Vagina (tissue), 2 donors: Measurements from ENCODE around the gene VWF.

Source experiments
- CTCF ChIP-seq, 3 experiments: fragments of 450-650 bp in 2 of 3; fragments of 200-600 bp in 1 of 3; sonication (generic) in 1 of 3; IDR thresholded peaks; one replicate each; pipeline ENCODE4 v1.5.1; 2017 to 2019; ENCODE audit warnings: antibody characterized with exemption in 3 of 3, mild to moderate bottlenecking in 2 of 3, moderate library complexity in 2 of 3
- POLR2A ChIP-seq, 2 donors: fragments of 450-650 bp; IDR thresholded peaks; one replicate each; pipeline ENCODE4 v1.6.1; 2017; ENCODE audit warnings: antibody characterized with exemption in 2 of 2, mild to moderate bottlenecking in 2 of 2, moderate library complexity in 2 of 2
- POLR2AphosphoS5 ChIP-seq, 2 donors: sonication (generic); formaldehyde crosslinking; IDR thresholded peaks; one replicate each; pipeline ENCODE4 v1.9.0; 2017; ENCODE audit warnings: antibody characterized with exemption in 2 of 2, mild to moderate bottlenecking in 2 of 2, low read depth in 1 of 2; ENCODE audit not compliant: insufficient read depth in 1 of 2

GRCh38 chr12:6158255-6158654, 33.8 kb upstream of the VWF start:
- no peak for TF ChIP-seq CTCF (IDR thresholded peaks at IDR 0.05)
- no peak for TF ChIP-seq POLR2A (IDR thresholded peaks at IDR 0.05)
- no peak for TF ChIP-seq POLR2AphosphoS5 (IDR thresholded peaks at IDR 0.05; ENCODE audit: insufficient read depth in 1 of 2, low read depth in 1 of 2)
